ENCODE data around the gene HTN3.
"Not testable (repeated sequence)": the region's sequence is repeated elsewhere in the genome, so short reads cannot be mapped to it uniquely, and the experiment has no call there.

HTN3 gene

DNA sequence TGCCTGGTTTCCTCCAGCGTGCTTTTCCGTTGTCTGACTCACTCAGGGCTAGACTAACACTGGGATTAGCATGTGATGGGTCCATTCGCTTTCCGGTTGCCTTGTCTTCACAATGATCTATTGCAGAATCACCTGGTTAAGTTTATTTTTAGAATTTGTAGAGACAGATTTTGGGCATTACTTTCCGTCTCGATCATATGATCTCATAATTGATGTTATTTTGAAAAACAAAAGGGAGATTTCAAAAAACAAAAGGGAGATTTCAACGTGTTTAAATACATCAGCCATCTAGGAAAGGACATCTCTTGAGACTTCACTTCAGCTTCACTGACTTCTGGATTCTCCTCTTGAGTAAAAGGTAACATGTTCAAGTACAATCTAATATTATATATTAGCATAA lies at the start of gene HTN3:
TSS of gene HTN3 (plus strand) at position 301 of the 400 bp plus-strand sequence. CDS start 2,282 bp downstream, outside the sequence.
- DNase-seq (ENCODE audit: low read depth): not testable (repeated sequence)

DNA sequence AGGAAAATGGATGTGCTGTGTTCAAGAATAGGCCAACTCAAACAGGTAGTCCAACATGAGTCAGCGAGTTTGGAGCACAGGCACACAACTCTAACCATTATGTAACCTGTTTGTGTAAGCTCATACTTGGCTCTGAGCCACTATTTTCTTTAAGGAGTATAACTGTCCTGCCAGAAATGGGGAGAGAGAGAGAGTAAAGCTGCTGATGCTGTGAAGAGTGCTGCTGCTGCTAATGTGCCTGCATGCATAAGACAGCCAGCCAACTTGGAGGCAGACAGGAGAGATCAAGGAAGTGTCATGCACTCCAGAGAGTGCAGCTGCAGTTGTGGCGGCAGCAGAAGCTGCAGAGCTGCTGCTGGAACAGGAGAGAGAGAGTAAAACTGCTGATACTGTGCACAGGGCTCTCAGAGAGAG lies 44.2 kb upstream of the HTN3 start:
- DNase-seq (ENCODE audit: low read depth): no peak

DNA sequence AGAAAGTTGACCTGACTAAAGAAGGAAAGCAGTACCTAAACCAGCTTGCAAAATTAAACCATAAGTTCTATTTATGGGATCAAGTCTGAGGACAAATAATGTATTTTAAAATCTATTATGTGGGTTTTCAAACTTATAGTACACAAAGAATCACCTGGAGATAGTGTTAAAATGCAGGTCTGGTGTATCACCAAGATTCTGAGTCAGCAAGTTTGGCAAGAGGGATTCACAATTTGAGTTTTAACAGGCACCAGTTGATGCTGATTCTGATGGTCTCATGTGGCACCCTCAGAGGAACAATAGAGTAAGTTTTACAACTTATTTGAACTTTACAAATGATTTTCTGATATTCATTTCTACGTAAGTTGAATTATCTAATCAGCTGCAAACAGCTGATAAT lies 41.6 kb upstream of the HTN3 start:
- no peak for DNase-seq (ENCODE audit: low read depth)

DNA sequence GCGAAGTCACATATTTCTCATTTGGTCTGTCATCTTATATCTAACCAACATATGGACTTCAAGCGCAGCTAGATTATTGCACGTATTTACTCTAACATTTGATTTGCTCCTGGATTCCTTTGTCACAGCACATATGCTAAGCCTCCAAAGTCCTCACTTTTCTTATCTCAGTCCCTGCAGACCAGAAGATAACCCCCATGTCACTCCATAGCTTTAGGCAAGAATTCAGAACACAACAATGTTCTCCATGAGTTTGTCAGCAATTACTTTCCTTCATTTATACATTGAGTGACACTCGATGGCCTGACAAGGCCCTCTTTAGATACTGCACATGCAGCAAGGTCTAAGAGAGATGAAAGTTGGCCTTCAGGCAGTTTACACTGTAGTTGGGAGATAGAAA lies 37.2 kb upstream of the HTN3 start:
- no peak for DNase-seq (ENCODE audit: low read depth)

DNA sequence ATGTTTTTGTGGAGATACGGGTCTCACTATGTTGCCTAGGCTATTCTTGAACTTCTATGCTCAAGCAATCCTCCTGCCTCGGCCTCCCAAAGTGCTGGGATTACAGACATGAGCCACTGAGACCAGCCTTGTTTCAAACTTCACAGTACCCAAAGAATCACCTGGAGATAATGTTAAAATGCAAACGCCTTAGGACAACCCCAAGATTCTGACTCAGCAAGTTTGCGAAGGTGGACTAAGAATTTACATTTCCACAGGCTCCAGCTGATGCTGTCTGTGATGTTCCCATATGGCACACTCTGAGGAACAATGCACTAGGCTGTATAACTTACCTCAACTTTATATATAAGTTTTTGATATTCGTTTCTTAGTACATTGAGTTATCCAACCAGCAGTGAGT lies 33.5 kb upstream of the HTN3 start:
- DNase-seq (ENCODE audit: low read depth): no peak

DNA sequence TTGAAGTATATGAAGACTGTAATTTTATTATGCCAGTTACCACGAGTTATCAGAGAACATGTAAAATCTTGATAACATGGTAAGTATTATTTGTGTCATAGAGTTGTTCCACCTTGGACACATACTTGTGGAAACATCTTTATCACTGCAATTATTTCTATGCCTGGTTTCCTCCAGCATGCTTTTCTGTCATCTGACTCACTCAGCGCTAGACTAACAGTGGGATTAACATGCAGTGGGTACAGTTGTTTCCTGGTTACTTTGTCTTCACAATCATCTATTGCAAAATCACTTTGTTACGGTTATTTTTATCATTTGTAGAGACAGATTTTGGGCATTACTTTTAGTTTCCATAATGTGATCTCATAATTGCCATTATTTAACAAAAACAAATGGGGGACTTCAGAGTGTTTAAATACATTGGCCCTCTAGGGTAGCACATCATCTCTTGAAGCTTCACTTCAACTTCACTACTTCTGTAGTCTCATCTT lies 32.7 kb upstream of the HTN3 start, which contains the start of gene STATH:
TSS of gene STATH (plus strand) at position 441 of the 491 bp plus-strand sequence. CDS start 2,472 bp downstream, outside the sequence.
- DNase-seq (ENCODE audit: low read depth): no peak

DNA sequence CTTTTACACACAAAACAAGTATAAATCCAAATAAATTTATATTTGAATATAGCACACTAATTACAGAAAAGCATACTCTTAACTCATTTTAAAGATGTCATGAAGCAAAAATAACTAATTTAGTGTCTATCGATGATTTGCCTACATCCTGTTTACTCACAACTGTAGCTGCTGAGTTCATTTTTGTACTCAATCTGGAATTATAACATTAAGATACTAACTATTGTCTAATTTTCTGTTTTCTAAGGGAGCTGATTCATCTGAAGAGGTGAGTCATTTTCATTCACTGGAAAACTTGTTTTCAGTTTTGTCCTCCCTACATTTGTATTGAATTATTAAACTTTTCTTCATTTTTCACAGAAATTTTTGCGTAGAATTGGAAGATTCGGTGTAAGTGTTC lies 28.8 kb upstream of the HTN3 start:
- DNase-seq (ENCODE audit: low read depth): no peak

DNA sequence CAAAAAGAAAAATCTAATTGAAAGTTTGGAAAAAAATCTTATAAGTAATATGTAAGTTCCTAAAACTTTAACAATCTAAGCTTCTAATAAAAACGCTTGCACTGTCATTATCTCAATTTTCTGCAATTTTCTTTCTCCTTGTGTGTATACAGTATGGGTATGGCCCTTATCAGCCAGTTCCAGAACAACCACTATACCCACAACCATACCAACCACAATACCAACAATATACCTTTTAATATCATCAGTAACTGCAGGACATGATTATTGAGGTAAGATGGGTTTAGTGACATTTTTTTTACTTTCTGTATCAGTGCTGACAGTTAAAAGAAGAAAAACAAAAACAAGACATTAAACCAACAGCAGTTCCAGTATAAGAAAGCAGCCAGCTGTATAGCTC lies 27.5 kb upstream of the HTN3 start:
- no peak for DNase-seq (ENCODE audit: low read depth)

DNA sequence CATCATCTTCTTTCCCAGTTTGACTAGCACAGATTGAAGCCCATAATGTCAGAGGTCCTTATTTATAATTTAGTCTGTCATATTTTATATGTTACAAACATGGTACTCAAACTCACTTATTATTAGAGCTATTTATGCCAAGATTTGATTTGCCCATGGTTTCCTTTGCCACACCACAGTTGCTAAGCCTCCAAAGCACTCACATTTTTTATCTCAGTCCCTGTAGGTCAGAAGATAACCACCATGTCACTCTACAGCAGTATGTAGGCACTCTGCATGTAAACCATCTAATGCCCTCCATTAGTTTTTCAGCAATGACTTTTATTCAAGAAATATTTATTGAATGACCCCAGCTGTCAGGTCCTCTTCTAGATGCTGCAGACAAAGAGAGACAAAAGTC lies 25.8 kb upstream of the HTN3 start:
- no peak for DNase-seq (ENCODE audit: low read depth)

DNA sequence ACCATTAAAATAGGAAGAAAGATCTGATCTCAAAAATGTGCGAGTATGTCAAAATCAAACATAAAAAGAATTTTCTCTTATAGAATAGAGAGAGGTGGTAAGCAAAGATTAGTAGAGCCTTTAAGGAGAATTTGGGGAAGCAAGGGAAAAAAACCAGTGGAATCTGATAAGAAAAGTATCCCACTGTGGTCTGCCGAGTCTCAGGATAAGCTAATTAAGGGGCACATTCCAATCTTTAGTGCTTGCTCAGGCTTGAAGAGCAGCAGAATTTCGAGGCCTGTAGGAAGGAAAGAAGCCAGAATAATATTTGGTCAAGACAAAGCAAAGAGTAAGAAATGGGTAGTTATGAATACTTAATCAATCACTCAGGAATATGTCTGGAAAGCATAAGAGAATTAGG lies 19.5 kb upstream of the HTN3 start:
- no peak for DNase-seq (ENCODE audit: low read depth)

DNA sequence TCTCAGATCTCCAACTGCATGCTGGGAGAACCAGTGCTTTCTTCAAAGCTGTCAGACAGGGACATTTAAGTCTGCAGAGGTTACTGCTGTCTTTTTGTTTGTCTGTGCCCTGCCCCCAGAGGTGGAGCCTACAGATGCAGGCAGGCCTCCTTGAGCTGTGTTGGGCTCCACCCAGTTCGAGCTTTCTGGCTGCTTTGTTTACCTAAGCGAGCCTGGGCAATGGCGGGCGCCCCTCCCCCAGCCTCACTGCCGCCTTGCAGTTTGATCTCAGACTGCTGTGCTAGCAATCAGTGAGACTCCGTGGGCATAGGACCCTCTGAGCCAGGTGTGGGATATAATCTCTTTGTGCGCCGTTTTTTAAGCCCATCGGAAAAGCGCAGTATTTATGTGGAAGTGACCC lies 9.3 kb upstream of the HTN3 start:
- not testable (repeated sequence) for DNase-seq (ENCODE audit: low read depth)

DNA sequence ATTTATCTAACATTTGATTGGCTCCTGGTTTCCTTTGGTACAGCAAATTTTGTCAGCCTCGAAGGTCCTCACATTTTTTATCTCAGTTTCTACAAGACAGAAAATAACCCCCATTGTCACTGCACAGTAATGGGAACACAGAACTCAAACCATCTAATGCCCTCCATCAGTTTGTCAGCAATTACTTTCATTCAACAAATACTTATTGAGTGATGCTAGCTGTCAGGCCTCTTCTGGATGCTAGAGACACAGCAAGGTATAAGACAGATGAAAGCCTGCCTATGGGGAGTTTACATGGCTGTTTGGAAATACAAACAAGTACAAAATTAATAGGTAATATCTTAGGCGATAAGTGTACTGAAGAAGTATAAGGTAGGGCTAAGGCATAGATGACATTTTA lies 5.0 kb upstream of the HTN3 start:
- DNase-seq (ENCODE audit: low read depth): no peak

DNA sequence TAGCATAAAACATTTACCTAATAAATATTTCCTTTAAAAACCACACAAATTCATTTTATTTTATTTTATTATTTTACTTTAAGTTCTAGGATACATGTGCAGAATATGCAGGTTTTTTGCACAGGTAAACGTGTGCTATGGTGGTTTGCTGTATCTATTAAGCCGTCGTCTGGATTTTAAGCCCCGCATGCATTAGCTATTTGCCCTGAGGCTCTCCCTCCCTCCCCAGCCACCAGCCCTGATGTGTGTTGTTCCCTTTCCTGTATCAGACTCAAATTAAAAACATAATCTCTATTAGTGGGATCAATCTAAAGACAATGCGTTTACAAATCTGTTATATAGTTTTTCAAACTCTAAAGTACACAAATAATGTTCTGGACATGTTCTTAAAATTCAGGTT lies 1.2 kb upstream of the HTN3 start:
- no peak for DNase-seq (ENCODE audit: low read depth)

DNA sequence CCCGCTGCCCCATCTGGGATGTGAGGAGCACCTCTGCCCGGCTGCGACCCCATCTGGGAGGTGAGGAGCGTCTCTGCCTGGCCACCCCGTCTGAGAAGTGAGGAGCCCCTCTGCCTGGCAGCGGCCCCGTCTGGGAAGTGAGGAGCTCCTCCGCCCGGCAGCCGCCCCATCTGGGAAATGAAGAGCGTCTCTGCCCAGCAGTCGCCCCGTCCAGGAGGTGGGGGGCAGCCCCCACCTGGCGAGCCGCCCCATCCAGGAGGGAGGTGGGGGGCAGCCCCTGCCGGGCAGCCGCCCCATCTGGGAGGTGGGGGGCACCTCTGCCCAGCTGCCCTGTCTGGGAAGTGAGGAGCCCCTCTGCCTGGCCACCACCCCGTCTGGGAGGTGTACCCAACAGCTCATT lies 9.3 kb downstream of the HTN3 start:
- DNase-seq (ENCODE audit: low read depth): not testable (repeated sequence)

DNA sequence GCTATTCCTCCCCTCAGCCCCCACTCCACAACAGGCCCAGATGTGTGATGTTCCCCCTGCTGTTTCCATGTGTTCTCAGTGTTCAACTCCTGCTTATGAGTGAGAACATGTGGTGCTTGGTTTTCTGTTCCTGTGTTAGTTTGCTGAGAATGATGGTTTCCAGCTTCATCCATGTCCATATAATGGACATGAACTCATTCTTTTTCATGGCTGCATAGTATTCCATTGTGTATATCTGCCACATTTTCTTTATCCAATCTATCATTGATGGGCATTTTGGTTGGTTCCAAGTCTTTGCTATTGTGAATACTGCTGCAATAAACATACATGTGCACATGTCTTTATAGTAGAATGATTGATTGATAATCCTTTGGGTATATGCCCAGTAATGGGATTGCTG lies 11.7 kb downstream of the HTN3 start:
- not testable (repeated sequence) for DNase-seq (ENCODE audit: low read depth)

DNA sequence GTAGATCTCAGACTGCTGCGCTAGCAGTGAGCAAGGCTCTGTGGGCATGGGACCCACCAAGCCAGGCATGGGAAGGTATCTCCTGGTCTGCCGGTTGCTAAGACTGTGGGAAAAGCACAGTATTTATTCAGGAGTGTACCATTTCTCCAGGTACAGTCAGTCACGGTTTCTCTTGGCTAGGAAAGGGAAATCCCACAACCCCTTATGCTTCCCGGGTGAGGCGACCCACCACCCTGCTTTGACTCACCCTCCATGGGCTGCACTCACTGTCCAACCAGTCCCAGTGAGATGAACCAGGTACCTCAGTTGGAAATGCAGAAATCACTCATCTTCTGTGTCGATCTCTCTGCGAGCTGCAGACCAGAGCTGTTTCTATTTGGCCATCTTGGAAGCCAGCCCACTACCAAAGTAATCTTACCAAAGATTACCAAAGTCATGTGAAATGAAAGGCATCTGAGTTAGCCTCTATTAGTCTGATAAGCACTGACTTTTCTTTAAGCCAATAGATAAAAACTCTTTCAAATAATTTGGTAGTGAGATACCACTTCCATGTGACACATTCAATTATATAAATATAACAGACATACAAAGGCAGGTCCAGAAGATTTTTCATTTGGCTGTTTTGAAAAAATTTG lies 13.5 kb downstream of the HTN3 start:
- no peak for DNase-seq (ENCODE audit: low read depth)

DNA sequence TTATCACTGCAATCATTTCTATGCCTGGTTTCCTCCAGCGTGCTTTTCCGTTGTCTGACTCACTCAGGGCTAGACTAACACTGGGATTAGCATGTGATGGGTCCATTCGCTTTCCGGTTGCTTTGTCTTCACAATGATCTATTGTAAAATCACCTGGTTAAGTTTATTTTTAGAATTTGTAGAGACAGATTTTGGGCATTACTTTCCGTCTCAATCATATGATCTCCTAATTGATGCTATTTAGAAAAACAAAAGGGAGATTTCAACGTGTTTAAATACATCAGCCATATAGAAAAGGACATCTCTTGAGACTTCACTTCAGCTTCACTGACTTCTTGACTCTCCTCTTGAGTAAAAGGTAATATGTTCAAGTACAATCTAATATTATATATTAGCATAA lies 21.9 kb downstream of the HTN3 start, which contains the start of gene HTN1:
TSS of gene HTN1 (plus strand) at position 301 of the 400 bp plus-strand sequence. CDS start 2,639 bp downstream, outside the sequence.
- DNase-seq (ENCODE audit: low read depth): not testable (repeated sequence)

DNA sequence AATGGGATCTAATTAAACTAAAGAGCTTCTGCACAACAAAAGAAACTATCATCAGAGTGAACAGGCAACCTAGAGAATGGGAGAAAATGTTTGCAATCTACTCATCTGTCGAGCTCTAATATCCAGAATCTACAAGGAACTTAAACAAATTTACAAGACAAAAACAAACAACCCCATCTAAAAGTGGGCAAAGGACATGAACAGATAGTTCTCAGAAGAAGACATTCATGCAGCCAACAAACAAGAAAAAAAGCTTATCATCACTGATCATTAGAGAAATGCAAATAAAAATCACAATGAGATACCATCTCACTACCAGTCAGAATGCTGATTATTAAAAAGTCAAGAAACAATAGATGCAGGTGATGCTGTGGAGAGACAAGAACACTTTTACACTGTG lies 28.3 kb downstream of the HTN3 start:
- DNase-seq (ENCODE audit: low read depth): not testable (repeated sequence)

DNA sequence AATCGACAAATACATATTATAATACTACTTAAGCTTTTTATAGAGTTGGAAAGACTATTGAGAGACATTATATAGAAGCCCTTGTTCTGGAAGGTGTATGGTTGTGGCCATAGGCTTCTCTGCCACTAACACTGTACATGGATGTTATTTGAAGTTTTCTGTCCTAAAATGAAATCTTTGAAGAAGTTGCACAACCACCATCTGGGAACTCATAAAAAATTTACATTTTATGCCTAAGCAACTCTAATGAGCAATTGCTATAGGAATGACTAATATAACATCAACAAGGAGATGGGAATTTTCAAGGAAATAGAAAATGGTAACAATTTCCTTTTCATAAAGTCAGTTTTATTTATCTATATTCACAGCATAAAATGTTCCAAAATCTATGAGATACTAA lies 29.4 kb downstream of the HTN3 start:
- no peak for DNase-seq (ENCODE audit: low read depth)

DNA sequence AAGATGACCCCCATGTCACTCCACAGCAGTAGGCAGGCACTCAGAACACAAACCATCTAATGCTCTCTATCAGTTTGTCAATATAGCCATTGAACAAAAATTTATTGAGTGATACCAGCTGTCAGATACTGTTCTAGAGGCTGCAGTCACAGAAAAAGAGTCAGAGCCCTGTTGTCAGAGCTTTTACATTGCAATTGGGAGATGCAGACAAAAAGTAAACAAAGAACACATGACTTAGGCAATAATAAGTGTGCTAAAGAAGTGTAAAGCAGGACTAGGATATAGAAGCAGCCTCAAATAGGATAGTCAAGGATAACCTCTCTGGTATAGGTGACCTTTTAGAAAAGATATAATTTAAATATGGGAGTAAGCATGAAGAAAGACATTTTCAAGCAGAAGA lies 30.9 kb downstream of the HTN3 start:
- no peak for DNase-seq (ENCODE audit: low read depth)

DNA sequence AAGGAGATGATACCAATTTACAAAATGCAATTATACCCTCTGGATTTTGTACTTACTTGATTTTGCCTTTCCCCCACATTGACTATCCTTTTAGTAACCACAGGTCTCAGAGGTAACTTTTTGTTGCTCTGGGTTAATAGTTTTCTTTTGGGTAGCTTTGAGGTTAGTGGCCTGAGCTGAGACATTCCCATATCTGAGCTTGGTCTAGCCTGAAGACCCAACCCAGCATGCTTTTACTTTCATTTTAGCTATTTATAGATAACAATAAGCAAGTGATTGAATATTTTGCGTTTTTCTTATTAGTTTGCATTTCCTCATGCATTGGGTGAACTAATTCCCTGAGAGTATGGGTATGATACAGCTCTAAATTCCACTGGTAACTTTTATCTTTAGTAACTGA lies 33.7 kb downstream of the HTN3 start:
- DNase-seq (ENCODE audit: low read depth): no peak

DNA sequence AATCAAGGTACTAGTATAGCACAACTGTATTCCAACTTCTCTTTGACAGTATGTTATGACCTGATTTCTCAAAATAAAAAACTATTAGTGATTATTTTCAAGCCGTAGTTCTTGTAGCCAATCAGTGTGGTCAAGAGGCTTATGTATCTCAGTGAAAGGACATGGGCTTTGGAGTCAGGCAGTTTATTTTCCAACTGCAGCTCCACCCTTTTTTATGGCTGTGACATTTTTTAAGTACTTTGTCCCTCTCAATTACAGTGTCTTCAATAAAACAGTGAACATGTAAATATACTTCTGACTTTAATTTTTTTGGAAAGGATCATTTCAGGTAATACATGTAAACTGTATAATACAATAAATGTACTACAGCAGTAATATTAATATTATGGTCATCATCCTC lies 51.9 kb downstream of the HTN3 start:
- no peak for DNase-seq (ENCODE audit: low read depth)

Measured in stimulated activated CD8-positive, alpha-beta memory T cell treated with anti-CD3 and anti-CD28 coated beads, Interleukin-12 subunit alpha, Interleukin-12 subunit beta, amount 100 ng/mL, for 4 hours (primary cell).